Fibroblast of skin of left quadriceps (primary cell): ENCODE data around the gene NAB2.

Experiments
- DNase-seq, 2 experiments: peaks; one replicate each; pipeline ENCODE4 v3.0.0-alpha.2; 2013; ENCODE audit warnings: low read depth in 2 of 2

The NAB2 gene

DNA sequence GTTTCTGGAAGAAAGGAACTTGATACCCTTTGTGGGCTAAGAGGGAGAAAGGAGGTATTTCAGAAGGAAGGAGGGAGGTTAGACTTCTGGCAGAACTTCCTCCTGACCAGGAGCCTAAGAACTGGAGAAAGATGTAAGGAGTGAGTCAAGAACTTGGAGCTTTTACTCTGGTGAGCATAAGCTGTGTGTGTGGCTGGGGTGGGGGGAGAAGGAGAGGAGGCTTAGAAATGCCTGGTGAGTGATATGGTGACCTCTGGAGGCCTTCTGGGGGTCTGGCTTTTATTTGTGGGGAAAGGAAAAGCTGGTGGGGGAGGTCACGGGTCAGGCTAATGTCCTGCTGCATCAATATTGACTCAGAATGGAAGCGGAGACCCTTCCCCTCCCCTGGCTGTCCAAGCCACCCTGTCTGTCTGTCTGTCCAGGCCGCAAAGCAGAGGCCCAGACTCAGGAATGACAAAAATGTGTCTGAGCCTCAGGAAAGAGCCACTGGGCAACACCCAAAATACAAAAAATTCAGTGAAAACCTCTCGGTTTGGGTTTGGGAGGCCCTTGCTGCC, 44.2 kb downstream of the NAB2 start:
- DNase-seq: no peak

DNA sequence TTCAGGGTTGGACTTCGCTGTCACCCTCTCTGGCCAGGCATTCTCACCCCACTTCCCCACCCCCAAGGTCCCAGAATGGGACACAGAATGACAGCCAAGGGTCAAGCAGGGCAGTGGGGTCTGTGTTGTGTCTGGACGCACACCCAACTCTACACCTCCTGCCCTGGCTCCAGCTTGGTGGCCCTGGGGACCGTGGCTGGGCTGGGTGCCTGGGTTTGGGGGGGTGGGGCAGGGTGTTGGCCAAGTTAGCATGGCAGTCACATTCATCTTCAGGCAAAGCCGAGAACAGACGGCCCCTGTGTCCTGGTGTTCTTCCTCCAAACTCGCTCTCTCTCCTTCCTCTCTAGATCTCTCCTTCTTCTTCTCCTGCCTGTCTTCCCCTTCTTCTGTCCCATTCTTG, 45.0 kb downstream of the NAB2 start:
- no peak for DNase-seq

DNA sequence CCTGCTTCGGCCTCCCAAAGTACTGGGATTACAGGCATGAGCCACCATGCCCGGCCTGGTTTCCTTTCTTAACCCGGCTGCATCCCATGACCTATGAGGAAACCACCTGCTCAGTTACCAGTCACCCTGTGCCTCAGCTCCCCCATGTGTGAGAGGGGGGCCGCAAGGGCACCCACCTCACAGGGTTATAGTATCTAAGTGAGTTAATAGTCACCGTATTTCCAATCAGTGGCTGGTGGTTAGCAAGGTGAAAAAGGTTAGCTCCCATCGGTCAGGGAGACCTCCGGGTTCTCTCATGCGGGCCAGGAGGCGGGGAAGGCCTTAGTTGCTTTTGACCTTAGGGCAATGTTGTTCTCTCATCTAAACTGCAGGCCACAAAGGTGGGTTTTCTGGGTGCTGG, 46.0 kb downstream of the NAB2 start:
- DNase-seq: no peak

DNA sequence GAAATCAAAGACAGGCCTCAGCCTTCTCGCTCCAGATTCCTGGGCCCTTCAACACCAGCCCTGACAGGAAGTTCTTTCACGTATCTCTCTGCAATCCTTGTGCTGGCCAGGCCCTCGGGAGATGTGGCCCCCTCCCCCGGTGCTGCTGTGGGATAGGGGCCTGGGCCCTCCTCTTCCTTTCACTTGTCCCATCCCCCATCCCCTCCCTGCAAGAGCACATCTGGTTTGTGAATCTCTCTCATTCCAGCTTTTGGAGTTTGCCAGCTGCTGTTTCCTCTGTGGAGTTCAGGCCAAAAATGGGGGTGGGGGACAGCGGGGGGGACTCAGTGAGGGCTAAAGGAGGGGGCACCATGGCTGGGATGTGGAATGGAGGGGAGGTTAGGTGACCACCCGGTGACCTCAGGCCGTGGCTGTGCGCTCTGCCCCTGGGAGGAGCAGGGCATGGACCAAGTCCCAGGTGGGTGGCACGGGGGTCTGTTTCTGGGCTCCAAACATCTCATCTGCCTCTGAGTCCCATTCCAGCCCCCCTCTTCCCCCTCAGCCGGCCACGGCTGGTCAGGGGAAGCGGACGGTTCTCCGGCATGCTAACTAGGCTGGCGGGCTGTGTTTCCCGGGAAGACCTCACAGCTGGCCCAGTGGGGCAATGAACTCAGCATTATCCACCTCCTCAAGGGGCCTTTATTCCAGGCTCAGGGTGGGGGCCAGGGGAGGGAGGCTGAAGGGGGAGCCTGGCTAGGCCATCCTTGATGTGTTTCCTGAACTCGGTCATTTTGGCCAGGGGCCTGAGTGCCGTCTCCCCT, 46.8 kb downstream of the NAB2 start:
- DNase-seq: no peak

DNA sequence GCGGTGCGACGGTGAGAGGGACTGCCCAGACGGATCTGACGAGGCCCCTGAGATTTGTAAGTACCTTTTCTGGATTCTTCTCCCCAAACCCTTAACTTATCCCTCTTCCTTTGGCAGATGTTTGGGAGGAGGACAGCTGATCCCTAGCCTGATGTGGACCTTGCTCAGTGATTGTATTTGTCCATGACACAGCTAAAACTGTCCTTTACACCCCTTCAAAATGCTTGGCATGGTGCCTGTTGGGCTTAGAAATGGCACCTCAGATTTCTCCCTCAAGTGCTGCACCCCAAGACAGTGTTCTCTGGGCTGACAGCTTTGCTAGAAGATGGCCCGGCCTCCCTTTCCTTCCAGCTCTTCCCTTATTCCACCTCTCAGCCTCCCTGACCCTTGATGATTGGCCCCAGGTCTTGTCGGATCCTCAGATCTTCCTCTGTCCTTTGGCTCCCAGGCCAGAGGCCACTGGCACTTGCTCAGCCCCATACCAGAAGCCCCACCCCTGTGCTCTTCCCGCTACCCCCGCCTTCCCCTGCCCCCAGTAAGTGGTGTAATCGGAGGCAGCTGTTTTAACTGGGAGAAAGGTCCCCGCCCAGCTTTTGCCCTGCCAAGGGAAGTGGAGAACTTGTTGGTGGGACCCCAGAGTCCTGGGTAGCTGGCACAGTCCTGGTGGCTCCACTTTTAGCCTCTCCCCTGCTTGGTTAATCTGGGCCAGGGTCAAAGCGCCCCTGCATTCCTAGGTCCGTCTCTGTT, 49.8 kb downstream of the NAB2 start:
- no peak for DNase-seq

DNA sequence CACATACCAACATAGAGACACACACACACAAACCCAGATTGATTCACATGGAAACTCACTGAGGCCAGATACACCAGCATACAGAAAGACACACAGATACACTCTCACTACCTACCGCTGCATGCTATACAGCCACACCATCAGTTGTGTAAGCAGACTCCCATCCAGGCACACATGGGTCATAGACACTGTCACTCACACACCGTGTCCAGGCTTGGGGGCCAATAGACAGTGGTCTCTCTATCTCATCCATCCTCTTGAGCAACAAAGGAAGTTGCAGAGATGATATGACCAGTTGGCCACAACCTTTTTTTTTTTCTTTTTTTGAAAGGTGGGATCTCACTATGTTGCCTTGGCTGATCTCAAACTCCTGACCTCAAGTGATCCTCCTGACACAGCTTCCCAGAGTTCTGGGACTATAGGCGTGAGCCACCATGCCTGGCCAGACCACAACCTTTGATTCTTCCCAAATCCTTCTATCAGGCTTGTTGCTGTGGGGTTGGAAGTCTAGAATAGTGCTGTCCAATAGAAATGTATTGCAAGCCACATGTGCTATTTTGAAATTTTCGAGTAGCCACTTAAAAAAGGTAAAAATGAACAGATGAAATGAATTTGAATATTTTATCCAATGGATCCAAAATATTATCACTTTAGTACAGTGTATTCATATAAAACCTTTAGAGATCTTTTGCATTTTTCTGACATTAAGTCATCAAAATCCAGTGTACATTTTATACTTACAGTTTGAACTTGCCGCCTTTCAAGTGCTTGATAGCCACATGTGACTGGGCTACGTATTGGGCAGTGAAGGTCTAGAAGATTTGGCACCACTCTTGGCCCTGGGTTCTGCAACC, 51.1 kb downstream of the NAB2 start:
- no peak for DNase-seq

DNA sequence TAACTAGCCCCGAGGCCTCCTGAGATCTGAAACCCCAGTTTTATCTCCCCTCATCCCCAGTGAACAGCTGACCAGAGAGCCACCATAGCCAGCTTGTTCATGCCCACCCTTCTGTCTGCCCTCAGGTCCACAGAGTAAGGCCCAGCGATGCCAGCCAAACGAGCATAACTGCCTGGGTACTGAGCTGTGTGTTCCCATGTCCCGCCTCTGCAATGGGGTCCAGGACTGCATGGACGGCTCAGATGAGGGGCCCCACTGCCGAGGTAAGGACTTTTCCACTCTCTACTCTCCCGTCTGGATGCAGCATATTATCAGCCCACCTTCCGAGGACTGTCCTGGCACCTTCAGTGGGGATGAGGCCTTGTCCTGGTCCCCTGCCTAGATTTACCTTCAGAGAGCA, 52.3 kb downstream of the NAB2 start:
- DNase-seq: no peak

DNA sequence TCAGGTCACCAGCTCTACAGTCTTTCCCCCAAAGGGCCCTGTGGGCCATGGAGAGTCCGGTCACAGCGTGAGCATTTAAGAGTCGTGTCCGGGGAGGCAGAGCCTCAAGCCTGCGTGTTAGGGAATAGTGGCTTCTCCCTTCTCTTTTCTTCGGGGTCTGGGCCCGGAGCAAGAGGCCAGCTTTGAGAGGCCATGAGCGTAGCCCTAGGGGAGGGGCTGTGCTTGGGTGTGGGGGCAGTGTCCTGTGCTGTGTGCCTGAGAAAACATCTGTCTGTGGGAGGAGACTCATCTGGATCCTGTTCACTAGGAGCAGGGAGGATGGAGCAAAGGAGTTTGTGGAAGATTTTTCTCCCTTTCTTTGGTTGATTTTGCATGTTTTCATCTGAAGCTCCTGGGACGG, 53.2 kb downstream of the NAB2 start:
- no peak for DNase-seq

DNA sequence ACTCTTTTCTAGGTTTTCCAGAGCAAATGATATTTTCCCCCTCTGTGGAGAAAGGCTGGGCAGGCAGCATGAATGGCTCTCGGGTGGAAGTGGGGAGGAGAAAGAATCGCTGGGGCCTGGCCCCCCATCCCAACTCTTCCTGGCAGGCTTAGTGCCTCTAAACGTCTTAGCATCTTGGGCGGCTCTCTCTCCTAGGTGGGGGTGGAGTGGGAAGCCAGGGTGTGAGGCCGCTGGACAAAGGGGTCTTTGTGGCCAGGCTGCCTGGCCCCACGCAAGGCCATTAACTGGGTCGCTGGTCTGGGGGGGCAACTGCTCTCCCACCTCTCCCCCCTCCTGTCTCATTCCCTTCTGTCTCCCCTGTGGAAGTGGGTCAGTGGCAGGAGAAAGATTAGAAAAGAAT, 53.8 kb downstream of the NAB2 start:
- DNase-seq: no peak

DNA sequence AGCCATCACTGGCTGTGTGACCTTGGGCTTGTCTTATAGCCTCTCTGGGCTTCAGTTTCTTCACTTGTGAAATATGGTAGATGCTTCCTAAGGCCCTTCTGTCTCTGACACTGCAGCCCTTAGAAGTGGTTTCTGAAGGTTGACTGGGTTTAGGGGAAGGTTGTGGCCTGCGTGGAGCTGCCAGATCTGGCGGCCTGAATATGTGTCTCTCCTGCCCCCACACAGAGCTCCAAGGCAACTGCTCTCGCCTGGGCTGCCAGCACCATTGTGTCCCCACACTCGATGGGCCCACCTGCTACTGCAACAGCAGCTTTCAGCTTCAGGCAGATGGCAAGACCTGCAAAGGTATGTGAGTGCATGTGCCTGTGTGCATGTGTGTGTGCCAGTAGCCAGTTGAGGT, 54.5 kb downstream of the NAB2 start:
- DNase-seq: no peak
